GM10266 (cell line): ENCODE results near the gene ENTPD8.

ENCODE experiments used
- DNase-seq: peaks from one replicate; pipeline ENCODE4 v3.0.0; 2012; ENCODE audit errors: extremely low spot score
- TF ChIP-seq, protein P1 (sequence below): IDR thresholded peaks from 2 replicates; pipeline ENCODE4 v1.5.1; 2012; ENCODE audit warnings: mild to moderate bottlenecking, low read depth; ENCODE audit not compliant: control insufficient read depth, insufficient read depth; ENCODE audit errors: missing control alignments

Gene ENTPD8

GRCh38 chr9:137486141-137486490 lies 45.0 kb upstream of the ENTPD8 start:
- DNase-seq: no peak

DNA sequence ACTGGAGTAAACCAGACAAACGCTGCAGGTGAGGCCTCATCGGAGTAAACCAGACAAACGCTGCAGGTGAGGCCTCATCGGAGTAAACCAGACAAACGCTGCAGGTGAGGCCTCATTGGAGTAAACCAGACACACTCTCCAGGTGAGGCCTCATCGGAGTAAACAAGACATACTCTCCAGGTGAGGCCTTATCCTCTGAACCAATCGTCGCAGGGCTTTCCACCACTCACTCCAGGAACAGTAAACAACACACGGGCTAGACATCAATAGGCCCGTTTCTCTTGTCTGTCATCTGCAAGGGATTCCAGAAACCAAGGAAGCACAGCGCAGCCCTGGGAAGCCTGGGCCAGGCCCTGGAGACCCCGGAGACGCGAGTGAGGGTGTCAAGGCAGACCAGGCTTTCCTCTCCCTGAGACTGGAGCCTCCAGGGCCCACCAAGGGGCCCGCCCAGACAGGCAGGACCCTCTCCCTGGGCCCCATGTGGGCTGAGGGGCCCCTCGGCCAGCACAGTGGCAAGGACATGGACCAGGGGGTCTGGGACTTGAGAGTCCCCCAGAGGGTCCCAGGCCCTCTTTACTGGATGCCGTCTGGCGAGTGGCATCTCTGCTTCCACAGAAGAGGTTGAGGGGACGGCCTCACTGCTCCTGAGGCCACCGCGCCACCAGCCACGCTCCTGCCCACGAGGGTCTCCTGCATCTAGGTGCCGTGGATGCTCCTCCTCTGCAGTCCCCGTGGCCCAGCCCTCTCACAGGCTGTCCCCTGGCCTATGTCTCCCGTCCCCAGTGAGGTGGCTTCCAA lies 44.4 kb upstream of the ENTPD8 start:
- DNase-seq: no peak
- TF ChIP-seq, protein P1, sequence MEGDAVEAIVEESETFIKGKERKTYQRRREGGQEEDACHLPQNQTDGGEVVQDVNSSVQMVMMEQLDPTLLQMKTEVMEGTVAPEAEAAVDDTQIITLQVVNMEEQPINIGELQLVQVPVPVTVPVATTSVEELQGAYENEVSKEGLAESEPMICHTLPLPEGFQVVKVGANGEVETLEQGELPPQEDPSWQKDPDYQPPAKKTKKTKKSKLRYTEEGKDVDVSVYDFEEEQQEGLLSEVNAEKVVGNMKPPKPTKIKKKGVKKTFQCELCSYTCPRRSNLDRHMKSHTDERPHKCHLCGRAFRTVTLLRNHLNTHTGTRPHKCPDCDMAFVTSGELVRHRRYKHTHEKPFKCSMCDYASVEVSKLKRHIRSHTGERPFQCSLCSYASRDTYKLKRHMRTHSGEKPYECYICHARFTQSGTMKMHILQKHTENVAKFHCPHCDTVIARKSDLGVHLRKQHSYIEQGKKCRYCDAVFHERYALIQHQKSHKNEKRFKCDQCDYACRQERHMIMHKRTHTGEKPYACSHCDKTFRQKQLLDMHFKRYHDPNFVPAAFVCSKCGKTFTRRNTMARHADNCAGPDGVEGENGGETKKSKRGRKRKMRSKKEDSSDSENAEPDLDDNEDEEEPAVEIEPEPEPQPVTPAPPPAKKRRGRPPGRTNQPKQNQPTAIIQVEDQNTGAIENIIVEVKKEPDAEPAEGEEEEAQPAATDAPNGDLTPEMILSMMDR: no peak

More at GRCh38 chr9:137486141-137486490, 45.0 kb upstream of the ENTPD8 start:
- TF ChIP-seq, protein P1: no peak

DNA sequence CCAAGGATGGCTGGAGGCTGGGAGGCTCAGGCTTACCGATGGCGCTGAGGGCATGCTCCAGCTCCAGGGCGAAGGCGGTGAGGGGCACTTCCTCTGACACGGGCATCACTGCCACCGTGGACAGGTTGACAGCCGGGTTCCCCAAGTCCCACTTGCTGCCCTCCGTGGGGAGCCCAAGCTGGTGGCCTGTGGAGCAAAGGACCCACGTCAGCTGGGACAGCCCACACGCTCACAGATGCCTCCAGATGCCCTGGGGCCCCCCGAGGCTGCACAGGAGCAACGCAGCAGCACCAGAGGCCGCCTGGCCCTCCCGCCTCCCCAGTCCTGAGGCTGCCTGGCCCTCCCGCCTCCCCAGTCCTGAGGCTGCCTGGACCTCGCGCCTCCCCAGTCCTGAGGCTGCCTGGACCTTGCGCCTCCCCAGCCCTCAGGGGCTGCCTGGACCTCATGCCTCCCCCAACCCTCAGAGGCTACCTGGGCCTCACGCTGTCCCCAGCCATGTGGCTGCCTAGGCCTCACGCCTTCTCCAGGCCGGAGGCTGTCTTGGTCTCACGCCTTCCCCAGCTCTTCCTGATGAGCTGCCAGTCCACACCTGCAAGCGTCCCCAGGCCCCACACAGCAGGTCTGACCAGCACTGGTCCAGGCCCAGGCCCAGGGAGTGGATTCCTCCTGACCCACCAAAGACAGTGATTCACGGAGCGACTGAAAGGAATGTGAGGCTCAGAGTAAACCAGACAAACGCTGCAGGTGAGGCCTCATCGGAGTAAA lies 43.6 kb upstream of the ENTPD8 start:
- DNase-seq: no peak

DNA sequence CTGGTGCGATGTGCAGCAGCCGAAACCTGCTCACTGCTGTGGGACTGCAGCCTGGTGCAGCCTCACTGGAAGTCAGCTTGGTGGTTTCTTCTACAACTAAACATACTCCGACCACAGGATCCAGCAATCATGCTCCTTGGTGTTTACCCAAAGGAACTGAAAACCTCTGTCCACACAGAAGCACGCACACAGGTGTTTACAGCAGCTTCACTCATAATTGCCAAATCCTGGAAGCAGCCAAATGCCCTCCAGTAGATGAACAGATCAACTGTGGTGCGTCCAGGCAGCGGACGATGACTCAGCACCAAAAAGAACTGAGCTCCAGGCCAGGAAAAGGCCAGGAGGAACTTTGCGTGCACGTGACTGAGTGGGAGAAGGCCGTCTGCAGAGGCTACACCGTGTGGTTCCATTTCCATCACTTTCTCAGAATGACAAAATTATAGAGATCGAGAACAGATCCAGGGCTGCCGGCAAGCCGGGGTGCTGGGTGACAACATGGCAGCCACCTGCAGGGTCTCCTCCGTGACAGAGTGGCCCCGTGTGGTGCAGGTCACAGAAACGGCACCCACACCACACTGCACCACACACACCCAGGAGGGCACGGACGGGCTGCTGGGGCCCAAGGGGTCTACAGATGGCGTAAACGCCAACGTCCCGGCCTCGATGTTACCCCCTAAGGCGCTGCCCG lies 41.1 kb upstream of the ENTPD8 start:
- TF ChIP-seq, protein P1: no peak
- DNase-seq: no peak

More for the DNA sequence above, 43.6 kb upstream of the ENTPD8 start:
- TF ChIP-seq, protein P1: no peak

- no peak for DNase-seq
- TF ChIP-seq, protein P1: no peak
Measured at GRCh38 chr9:137480686-137481683, 39.8 kb upstream of the ENTPD8 start.

GRCh38 chr9:137479892-137480685 lies 38.9 kb upstream of the ENTPD8 start:
- TF ChIP-seq, protein P1: no peak

More at GRCh38 chr9:137479892-137480685, 38.9 kb upstream of the ENTPD8 start:
- no peak for DNase-seq
